Ishikawa (cell line): Measurements from ENCODE around the gene DACH1.

Experiments
- CEBPB ChIP-seq: IDR thresholded peaks from 2 replicates; pipeline ENCODE4 v1.6.1; 2012
- CREB1 ChIP-seq: IDR thresholded peaks from 2 replicates; pipeline ENCODE4 v1.6.1; 2012; ENCODE audit warnings: low read depth
- EP300 ChIP-seq: IDR thresholded peaks from 2 replicates; pipeline ENCODE4 v1.6.1; 2012; ENCODE audit warnings: borderline replicate concordance
- RAD21 ChIP-seq: IDR thresholded peaks from 2 replicates; pipeline ENCODE4 v1.6.1; 2012; ENCODE audit warnings: low read depth
- TAF1 ChIP-seq: IDR thresholded peaks from 2 replicates; pipeline ENCODE4 v1.6.1; 2012; ENCODE audit warnings: low read depth, mild to moderate bottlenecking
- TCF12 ChIP-seq: IDR thresholded peaks from 2 replicates; pipeline ENCODE4 v1.6.1; 2012; ENCODE audit warnings: low read depth
- YY1 ChIP-seq: IDR thresholded peaks from 2 replicates; pipeline ENCODE4 v1.6.1; 2012; ENCODE audit warnings: low read depth
- ZBTB7A ChIP-seq: IDR thresholded peaks from 2 replicates; pipeline ENCODE4 v1.6.1; 2012; ENCODE audit warnings: low read depth
- TF ChIP-seq, protein P1 (sequence below): IDR thresholded peaks from 2 replicates; pipeline ENCODE4 v1.6.1; 2012
- TF ChIP-seq, protein P2 (sequence below): IDR thresholded peaks from 2 replicates; pipeline ENCODE4 v1.6.1; 2012; ENCODE audit warnings: low read depth, mild to moderate bottlenecking
- TF ChIP-seq, protein P3 (sequence below): IDR thresholded peaks from 2 replicates; pipeline ENCODE4 v1.6.1; 2012

- TF ChIP-seq TAF1 (no peak), EP300 (no peak), TCF12 (no peak), RAD21 (no peak), YY1 (no peak), CREB1 (no peak), ZBTB7A (no peak), CEBPB (no peak)
- TF ChIP-seq, protein P1, sequence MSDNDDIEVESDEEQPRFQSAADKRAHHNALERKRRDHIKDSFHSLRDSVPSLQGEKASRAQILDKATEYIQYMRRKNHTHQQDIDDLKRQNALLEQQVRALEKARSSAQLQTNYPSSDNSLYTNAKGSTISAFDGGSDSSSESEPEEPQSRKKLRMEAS = no peak
- TF ChIP-seq, protein P2, sequence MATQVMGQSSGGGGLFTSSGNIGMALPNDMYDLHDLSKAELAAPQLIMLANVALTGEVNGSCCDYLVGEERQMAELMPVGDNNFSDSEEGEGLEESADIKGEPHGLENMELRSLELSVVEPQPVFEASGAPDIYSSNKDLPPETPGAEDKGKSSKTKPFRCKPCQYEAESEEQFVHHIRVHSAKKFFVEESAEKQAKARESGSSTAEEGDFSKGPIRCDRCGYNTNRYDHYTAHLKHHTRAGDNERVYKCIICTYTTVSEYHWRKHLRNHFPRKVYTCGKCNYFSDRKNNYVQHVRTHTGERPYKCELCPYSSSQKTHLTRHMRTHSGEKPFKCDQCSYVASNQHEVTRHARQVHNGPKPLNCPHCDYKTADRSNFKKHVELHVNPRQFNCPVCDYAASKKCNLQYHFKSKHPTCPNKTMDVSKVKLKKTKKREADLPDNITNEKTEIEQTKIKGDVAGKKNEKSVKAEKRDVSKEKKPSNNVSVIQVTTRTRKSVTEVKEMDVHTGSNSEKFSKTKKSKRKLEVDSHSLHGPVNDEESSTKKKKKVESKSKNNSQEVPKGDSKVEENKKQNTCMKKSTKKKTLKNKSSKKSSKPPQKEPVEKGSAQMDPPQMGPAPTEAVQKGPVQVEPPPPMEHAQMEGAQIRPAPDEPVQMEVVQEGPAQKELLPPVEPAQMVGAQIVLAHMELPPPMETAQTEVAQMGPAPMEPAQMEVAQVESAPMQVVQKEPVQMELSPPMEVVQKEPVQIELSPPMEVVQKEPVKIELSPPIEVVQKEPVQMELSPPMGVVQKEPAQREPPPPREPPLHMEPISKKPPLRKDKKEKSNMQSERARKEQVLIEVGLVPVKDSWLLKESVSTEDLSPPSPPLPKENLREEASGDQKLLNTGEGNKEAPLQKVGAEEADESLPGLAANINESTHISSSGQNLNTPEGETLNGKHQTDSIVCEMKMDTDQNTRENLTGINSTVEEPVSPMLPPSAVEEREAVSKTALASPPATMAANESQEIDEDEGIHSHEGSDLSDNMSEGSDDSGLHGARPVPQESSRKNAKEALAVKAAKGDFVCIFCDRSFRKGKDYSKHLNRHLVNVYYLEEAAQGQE = no peak
- TF ChIP-seq, protein P3, sequence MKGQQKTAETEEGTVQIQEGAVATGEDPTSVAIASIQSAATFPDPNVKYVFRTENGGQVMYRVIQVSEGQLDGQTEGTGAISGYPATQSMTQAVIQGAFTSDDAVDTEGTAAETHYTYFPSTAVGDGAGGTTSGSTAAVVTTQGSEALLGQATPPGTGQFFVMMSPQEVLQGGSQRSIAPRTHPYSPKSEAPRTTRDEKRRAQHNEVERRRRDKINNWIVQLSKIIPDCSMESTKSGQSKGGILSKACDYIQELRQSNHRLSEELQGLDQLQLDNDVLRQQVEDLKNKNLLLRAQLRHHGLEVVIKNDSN = no peak
Observed at GRCh38 chr13:71860547-71861138, 6.4 kb downstream of the DACH1 start.
